ENCODE measurements around the gene SSBP2.

DNA sequence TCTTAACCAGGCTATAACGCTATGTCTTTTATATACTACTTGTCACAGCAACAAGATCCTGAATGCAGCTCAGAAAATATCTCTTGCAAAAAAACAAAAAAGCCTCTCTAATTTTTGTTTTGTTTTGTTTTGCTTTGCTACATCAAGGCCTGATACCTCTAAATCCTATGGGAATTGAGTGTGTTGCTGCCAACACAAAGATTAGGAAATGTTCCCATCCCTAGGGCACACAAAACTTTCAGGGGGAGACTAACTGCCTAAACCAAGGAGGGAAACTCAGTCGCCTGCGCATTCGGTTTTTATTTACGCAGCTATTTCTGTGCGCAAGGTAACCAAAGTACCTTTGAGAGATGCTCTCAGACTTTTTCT, 1.7 kb downstream of the SSBP2 start:
- no peak for TF ChIP-seq POLR2A (IDR thresholded peaks at IDR 0.05)
- TF ChIP-seq, protein P1, sequence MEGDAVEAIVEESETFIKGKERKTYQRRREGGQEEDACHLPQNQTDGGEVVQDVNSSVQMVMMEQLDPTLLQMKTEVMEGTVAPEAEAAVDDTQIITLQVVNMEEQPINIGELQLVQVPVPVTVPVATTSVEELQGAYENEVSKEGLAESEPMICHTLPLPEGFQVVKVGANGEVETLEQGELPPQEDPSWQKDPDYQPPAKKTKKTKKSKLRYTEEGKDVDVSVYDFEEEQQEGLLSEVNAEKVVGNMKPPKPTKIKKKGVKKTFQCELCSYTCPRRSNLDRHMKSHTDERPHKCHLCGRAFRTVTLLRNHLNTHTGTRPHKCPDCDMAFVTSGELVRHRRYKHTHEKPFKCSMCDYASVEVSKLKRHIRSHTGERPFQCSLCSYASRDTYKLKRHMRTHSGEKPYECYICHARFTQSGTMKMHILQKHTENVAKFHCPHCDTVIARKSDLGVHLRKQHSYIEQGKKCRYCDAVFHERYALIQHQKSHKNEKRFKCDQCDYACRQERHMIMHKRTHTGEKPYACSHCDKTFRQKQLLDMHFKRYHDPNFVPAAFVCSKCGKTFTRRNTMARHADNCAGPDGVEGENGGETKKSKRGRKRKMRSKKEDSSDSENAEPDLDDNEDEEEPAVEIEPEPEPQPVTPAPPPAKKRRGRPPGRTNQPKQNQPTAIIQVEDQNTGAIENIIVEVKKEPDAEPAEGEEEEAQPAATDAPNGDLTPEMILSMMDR (IDR thresholded peaks at IDR 0.05), result no peak

Measured in thyroid gland (tissue), 4 donors.